ENCODE data around the gene CIAO2B. TPM values are rescaled to one million over a fixed set of nuclear protein-coding genes. Genes with fewer than 3 reads are reported as not detected.
"Not testable (repeated sequence)": the region's sequence is repeated elsewhere in the genome, so short reads cannot be mapped to it uniquely, and the experiment has no call there.

Gene CIAO2B
- total and polyA plus RNA-seq, 9 donors: 89.1 to 115 (median 94.2) TPM

DNA sequence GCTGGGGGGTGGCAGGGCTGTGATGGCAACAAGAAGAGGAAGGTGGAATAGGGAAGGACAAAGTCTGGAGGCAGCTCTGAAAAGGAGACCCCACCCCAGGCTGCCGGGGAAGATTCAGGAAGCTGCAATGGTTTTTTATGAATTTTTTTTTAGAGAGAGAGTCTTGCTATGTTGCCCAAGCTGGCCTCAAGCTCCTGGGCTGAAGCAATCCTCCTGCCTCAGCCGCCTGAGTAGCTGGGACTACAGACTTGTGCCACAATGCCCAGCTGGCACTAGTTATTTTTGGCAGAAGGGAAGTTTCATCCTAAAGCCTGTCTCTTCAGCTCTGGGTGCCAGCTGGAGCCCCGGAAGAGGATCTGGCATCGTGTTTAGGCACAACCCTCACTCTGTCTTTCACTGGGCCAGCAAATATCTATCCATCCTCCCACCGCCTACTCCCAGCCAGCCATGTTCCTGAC lies 25.5 kb upstream of the CIAO2B start:
- H3K27ac ChIP-seq (ENCODE audit: low read length): no peak overlapping the region
- WGBS (ENCODE audit: insufficient coverage): 40% methylated on average over 5 of the region's 5 CpGs

GRCh38 chr16:66958857-66959703 lies 24.9 kb upstream of the CIAO2B start:
- no peak overlapping the region for H3K27ac ChIP-seq (ENCODE audit: low read length)
- H3K4me1 ChIP-seq (ENCODE audit: control insufficient read depth, insufficient read depth, low read length): peaks cover 7% of the 10 kb centered on the region
- WGBS (ENCODE audit: insufficient coverage): 69% methylated on average over 7 of the region's 7 CpGs
- no peaks in the 10 kb centered on the region for H3K9me3 ChIP-seq (replicated peaks; ENCODE audit: control insufficient read depth, low read depth, low read length)
- DNase-seq: no peak
- H3K4me3 ChIP-seq (ENCODE audit: low read length): no peak overlapping the region
- no peaks in the 10 kb centered on the region for H3K36me3 ChIP-seq (ENCODE audit: control insufficient read depth, insufficient read depth, low read length)
- peaks cover 5% of the 10 kb centered on the region for H3K27me3 ChIP-seq (ENCODE audit: control insufficient read depth, insufficient read depth, low read length)

More for the DNA sequence above, 25.5 kb upstream of the CIAO2B start:
- Histone ChIP-seq H3K4me3 (ENCODE audit: low read length) (no peak overlapping the region), H3K4me1 (ENCODE audit: control insufficient read depth, insufficient read depth, low read length) (peaks cover 7% of the 10 kb centered on the region), H3K27me3 (ENCODE audit: control insufficient read depth, insufficient read depth, low read length) (peaks cover 7% of the 10 kb centered on the region), H3K36me3 (ENCODE audit: control insufficient read depth, insufficient read depth, low read length) (no peaks in the 10 kb centered on the region), H3K9me3 (replicated peaks; ENCODE audit: control insufficient read depth, low read depth, low read length) (no peaks in the 10 kb centered on the region)
- peak; percentile 67 for DNase-seq

DNA sequence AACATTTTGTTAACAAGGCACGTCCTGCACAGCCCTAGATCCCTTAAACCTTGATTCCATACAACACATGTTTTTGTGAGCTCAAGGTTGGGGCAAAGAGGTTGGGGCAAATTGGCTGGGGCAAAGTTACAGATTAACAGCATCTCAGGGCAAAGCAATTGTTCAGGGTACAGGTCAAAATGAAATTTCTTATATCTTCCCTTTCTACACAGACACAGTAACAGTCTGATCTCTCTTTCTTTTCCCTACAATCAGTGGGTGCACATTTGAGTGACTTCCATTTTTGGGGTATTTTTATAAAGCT lies 21.9 kb upstream of the CIAO2B start:
- no CpG with 5 or more reads among the region's 1 CpG for WGBS (ENCODE audit: insufficient coverage)
- H3K4me3 ChIP-seq (ENCODE audit: low read length); H3K4me1 ChIP-seq (ENCODE audit: control insufficient read depth, insufficient read depth, low read length); H3K27ac ChIP-seq (ENCODE audit: low read length); H3K36me3 ChIP-seq (ENCODE audit: control insufficient read depth, insufficient read depth, low read length); DNase-seq; H3K9me3 ChIP-seq (replicated peaks; ENCODE audit: control insufficient read depth, low read depth, low read length): not testable (repeated sequence)
- peaks cover 20% of the 10 kb centered on the region for H3K27me3 ChIP-seq (ENCODE audit: control insufficient read depth, insufficient read depth, low read length)

DNA sequence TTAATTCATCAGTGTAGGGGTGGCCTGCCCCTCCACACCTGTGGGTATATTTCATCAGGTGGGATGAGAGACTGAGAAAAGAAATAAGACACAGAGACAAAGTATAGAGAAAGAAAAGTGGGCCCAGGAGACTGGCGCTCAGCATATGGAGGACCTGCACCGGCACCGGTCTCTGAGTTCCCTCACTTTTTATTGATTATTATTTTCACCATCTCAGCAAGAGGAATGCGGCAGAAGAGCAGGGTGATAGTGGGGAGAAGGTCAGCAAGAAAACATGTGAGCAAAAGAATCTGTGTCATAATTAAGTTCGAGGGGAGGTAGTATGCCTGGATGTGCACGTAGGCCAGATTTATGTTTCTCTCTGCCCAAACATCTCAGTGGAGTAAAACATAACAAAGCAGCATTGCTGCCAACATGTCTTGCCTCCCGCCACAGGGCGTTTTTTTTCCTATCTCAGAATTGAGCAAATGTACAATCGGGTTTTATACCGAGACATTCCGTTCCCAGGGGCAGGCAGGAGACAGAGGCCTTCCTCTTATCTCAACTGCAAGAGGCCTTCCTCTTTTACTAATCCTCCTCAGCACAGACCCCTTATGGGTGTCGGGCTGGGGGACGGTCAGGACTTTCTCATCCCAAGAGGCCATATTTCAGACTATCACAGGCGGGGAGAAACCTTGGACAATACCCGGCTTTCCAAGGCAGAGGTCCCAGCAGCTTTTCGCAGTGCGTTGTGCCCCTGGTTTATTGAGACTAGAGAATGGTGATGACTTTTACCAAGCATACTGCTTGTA lies 21.4 kb upstream of the CIAO2B start:
- no CpG with 5 or more reads among the region's 17 CpGs for WGBS (ENCODE audit: insufficient coverage)
- DNase-seq; H3K36me3 ChIP-seq (ENCODE audit: control insufficient read depth, insufficient read depth, low read length); H3K4me3 ChIP-seq (ENCODE audit: low read length); H3K4me1 ChIP-seq (ENCODE audit: control insufficient read depth, insufficient read depth, low read length); H3K9me3 ChIP-seq (replicated peaks; ENCODE audit: control insufficient read depth, low read depth, low read length); H3K27ac ChIP-seq (ENCODE audit: low read length): not testable (repeated sequence)
- peaks cover 24% of the 10 kb centered on the region for H3K27me3 ChIP-seq (ENCODE audit: control insufficient read depth, insufficient read depth, low read length)

- Histone ChIP-seq H3K4me3 (ENCODE audit: low read length) (no peak overlapping the region), H3K27ac (ENCODE audit: low read length) (no peak overlapping the region), H3K4me1 (ENCODE audit: control insufficient read depth, insufficient read depth, low read length) (peaks cover 2% of the 10 kb centered on the region), H3K36me3 (ENCODE audit: control insufficient read depth, insufficient read depth, low read length) (no peaks in the 10 kb centered on the region), H3K27me3 (ENCODE audit: control insufficient read depth, insufficient read depth, low read length) (peaks cover 36% of the 10 kb centered on the region), H3K9me3 (replicated peaks; ENCODE audit: control insufficient read depth, low read depth, low read length) (peaks cover 2% of the 10 kb centered on the region)
- peak; percentile 85 for DNase-seq
- 6% methylated on average over 3 of the region's 8 CpGs for WGBS (ENCODE audit: insufficient coverage)
Measured at GRCh38 chr16:66954097-66954659, 20.0 kb upstream of the CIAO2B start.

DNA sequence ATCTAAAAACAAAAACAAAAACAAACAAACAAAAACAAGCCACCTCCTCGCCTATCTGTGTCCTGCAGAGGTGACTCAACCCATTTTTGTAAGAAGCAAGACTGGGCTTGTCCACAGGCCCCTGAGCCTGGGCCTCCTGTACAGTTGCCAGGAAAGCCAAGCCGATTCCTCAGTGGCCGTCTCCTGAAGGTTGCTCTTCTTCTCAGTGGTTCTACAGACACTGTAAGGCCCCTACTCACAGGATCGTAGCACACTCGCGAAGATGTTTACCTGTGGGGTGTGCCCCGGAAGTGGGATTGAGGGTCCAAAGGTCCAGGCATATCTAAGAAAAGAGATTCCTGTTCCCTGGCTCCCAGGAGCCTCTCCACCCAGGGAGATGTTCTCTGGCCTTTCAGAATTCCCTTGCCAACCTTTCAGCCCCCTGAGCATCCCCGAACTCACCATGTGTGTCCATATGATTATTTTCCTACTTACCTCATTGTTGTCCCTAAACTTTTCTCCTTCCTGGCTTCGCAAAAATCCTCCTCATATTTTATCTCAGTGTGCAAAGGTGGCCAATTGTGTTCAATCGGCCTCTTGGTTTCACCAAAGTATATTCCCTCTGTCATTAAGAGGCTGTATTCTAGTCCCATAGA lies 19.4 kb upstream of the CIAO2B start:
- Histone ChIP-seq H3K27ac (ENCODE audit: low read length) (no peak overlapping the region), H3K36me3 (ENCODE audit: control insufficient read depth, insufficient read depth, low read length) (no peaks in the 10 kb centered on the region), H3K4me3 (ENCODE audit: low read length) (no peak overlapping the region), H3K4me1 (ENCODE audit: control insufficient read depth, insufficient read depth, low read length) (peaks cover 8% of the 10 kb centered on the region), H3K9me3 (replicated peaks; ENCODE audit: control insufficient read depth, low read depth, low read length) (peaks cover 2% of the 10 kb centered on the region), H3K27me3 (ENCODE audit: control insufficient read depth, insufficient read depth, low read length) (peaks cover 41% of the 10 kb centered on the region)
- WGBS (ENCODE audit: insufficient coverage): 66% methylated on average over 7 of the region's 10 CpGs
- no peak for DNase-seq

DNA sequence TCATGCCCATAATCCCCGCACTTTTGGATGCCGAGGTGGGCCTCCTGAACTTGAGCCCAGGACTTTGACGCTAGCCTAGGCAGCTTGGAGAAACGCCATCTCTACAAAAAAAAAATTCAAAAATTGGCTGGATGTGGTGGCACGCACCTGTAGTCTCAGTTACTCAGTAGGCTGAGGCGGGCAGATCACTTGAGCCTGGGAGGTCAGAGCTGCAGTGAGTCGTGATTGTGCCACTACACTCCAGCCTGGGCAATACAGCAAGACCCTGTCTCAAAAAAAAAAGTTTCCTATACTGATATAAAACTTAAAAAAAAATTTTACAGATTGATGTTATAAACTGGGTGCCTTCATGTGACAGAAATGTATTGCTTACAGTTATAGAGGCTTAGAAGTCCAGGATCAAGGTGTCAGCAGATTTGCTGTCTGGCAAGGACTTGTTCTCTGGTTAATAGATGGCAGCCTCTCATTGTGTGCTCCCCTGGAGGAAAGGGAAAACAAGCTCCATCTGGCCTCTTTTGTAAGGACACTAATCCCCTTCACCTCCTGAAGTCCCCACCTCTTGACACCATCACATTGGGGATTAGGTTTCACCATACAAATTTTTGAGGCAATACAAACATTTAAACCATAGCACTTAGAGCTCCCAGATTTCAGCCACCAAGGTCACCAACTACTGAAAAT lies 18.4 kb upstream of the CIAO2B start:
- H3K4me3 ChIP-seq (ENCODE audit: low read length): no peak overlapping the region
- peaks cover 17% of the 10 kb centered on the region for H3K4me1 ChIP-seq (ENCODE audit: control insufficient read depth, insufficient read depth, low read length)
- 64% methylated on average over 6 of the region's 7 CpGs for WGBS (ENCODE audit: insufficient coverage)
- no peaks in the 10 kb centered on the region for H3K36me3 ChIP-seq (ENCODE audit: control insufficient read depth, insufficient read depth, low read length)
- no peak for DNase-seq
- peaks cover 2% of the 10 kb centered on the region for H3K9me3 ChIP-seq (replicated peaks; ENCODE audit: control insufficient read depth, low read depth, low read length)
- H3K27me3 ChIP-seq (ENCODE audit: control insufficient read depth, insufficient read depth, low read length): peaks cover 48% of the 10 kb centered on the region
- no peak overlapping the region for H3K27ac ChIP-seq (ENCODE audit: low read length)

- Histone ChIP-seq H3K27me3 (ENCODE audit: control insufficient read depth, insufficient read depth, low read length) (peaks cover 50% of the 10 kb centered on the region), H3K36me3 (ENCODE audit: control insufficient read depth, insufficient read depth, low read length) (no peaks in the 10 kb centered on the region), H3K9me3 (replicated peaks; ENCODE audit: control insufficient read depth, low read depth, low read length) (peaks cover 2% of the 10 kb centered on the region), H3K27ac (ENCODE audit: low read length) (no peak overlapping the region), H3K4me1 (ENCODE audit: control insufficient read depth, insufficient read depth, low read length) (peaks cover 21% of the 10 kb centered on the region), H3K4me3 (ENCODE audit: low read length) (no peak overlapping the region)
- WGBS (ENCODE audit: insufficient coverage): no CpG with 5 or more reads among the region's 4 CpGs
- no peak for DNase-seq
Measured at GRCh38 chr16:66950971-66951790, 17.0 kb upstream of the CIAO2B start.

DNA sequence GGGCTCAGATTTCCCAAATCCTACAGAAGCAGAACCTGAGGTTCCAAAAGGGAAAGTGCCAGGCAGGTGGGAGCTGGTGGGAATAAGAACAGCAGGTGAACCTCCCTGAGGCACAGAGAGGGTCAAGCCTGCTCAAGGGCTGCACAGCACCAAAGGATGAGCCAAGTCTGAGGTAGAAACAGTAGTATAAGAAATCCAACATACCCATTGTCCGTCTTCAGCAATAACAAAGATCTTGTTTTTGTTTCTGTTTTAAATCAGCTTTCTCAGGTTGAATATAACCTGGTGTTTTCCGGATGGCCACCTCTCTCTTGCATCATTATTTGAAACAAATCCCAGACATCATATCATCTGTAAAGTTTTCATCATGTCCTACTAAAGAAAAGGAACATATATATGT lies 16.2 kb upstream of the CIAO2B start:
- H3K4me3 ChIP-seq (ENCODE audit: low read length): no peak overlapping the region
- peaks cover 2% of the 10 kb centered on the region for H3K9me3 ChIP-seq (replicated peaks; ENCODE audit: control insufficient read depth, low read depth, low read length)
- no peaks in the 10 kb centered on the region for H3K36me3 ChIP-seq (ENCODE audit: control insufficient read depth, insufficient read depth, low read length)
- peaks cover 50% of the 10 kb centered on the region for H3K27me3 ChIP-seq (ENCODE audit: control insufficient read depth, insufficient read depth, low read length)
- no peak for DNase-seq
- no peak overlapping the region for H3K27ac ChIP-seq (ENCODE audit: low read length)
- no CpG with 5 or more reads among the region's 2 CpGs for WGBS (ENCODE audit: insufficient coverage)
- H3K4me1 ChIP-seq (ENCODE audit: control insufficient read depth, insufficient read depth, low read length): peaks cover 21% of the 10 kb centered on the region
